ENCODE data around the gene TYW1B.
"Not testable (repeated sequence)": the region's sequence is repeated elsewhere in the genome, so short reads cannot be mapped to it uniquely, and the experiment has no call there.

DNA sequence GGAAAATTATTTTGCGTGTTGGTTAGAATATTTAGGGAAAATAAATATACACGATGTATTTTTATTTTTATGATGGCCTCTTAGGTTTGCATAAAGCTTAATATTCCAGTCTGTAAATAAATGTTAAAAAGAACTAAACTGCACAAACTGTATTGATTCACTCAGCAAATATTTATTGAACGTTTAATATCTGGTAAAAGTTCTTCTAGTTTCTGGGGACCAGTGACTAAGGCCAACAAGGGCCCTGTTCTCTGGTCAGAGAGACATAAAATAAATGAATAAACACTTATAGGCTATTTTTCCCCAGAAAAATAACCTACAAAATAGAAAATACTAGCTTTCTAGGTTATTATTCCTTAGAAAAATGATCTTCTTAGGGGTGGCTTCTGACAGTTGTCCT is 157.2 kb downstream of the TYW1B start:
- not testable (repeated sequence) for TF ChIP-seq POLR2A, CTCF (IDR thresholded peaks at IDR 0.05)
